ENCODE measurements around the gene KAT2B. TPM values are rescaled to one million over a fixed set of nuclear protein-coding genes. Genes with fewer than 3 reads are reported as not detected.

KAT2B gene
- total and polyA plus RNA-seq, 12 donors, result 11.4 to 104 (median 85.2) TPM

- DNase-seq, result no peak
- WGBS, 2 donors, result 92 to 99% methylated on average over 5 of the region's 5 CpGs
- Histone ChIP-seq H3K27me3 (no peaks in the 10 kb centered on the region), H3K36me3 (peaks cover 0 to 42% (median 0%) of the 10 kb centered on the region in 9 donors), H3K27ac (no peak overlapping the region), H3K4me3 (no peak overlapping the region), H3K9me3 (no peaks in the 10 kb centered on the region), H3K4me1 (peaks cover 0 to 46% (median 22%) of the 10 kb centered on the region in 9 donors)
- TF ChIP-seq CTCF (IDR thresholded peaks at IDR 0.05), result no peak
- intact Hi-C loops (cut with DNase I), result no loop called here
- ATAC-seq, result no peak
Observed at GRCh38 chr3:20075197-20075596, 35.0 kb downstream of the KAT2B start.

- H3K27me3 ChIP-seq, result no peaks in the 10 kb centered on the region
- TF ChIP-seq CTCF (IDR thresholded peaks at IDR 0.05), result no peak
- H3K4me3 ChIP-seq, result no peak overlapping the region
- peaks cover 0 to 42% (median 0%) of the 10 kb centered on the region in 9 donors for H3K36me3 ChIP-seq
- peaks cover 2 to 51% (median 27%) of the 10 kb centered on the region in 9 donors for H3K4me1 ChIP-seq
- H3K27ac ChIP-seq, result no peak overlapping the region
- WGBS, 2 donors, result 79% methylated on average over 6 of the region's 6 CpGs
- DNase-seq, result no peak
- intact Hi-C loops (cut with DNase I), result no loop called here
- no peak for ATAC-seq
- H3K9me3 ChIP-seq, result no peaks in the 10 kb centered on the region
Observed at GRCh38 chr3:20076296-20076997, 36.2 kb downstream of the KAT2B start.

GRCh38 chr3:20077068-20077467, 36.8 kb downstream of the KAT2B start:
- Histone ChIP-seq H3K4me1 (peaks cover 2 to 47% (median 30%) of the 10 kb centered on the region in 9 donors), H3K36me3 (peaks cover 0 to 37% (median 0%) of the 10 kb centered on the region in 9 donors), H3K9me3 (no peaks in the 10 kb centered on the region), H3K27me3 (no peaks in the 10 kb centered on the region), H3K27ac (no peak overlapping the region), H3K4me3 (no peak overlapping the region)
- 92 to 95% methylated on average over 1 of the region's 1 CpG for WGBS, 2 donors
- DNase-seq (no peak), ATAC-seq (no peak)
- intact Hi-C loops (cut with DNase I), result no loop called here
- TF ChIP-seq CTCF (IDR thresholded peaks at IDR 0.05), result no peak

- Histone ChIP-seq H3K4me1 (peaks cover 2 to 35% (median 22%) of the 10 kb centered on the region in 9 donors), H3K27ac (no peak overlapping the region), H3K36me3 (peaks cover 0 to 26% (median 0%) of the 10 kb centered on the region in 9 donors), H3K4me3 (no peak overlapping the region), H3K9me3 (no peaks in the 10 kb centered on the region), H3K27me3 (no peaks in the 10 kb centered on the region)
- 92 to 94% methylated on average over 9 of the region's 9 CpGs for WGBS, 2 donors
- ATAC-seq (no peak), DNase-seq (no peak)
- intact Hi-C loops (cut with DNase I), result no loop called here
- TF ChIP-seq CTCF (IDR thresholded peaks at IDR 0.05), result no peak
Observed at GRCh38 chr3:20078194-20078714, 38.0 kb downstream of the KAT2B start.
